ENCODE measurements around the gene PPP2R5C.

Gene PPP2R5C

GRCh38 chr14:101819251-101819990 is 57.9 kb downstream of the PPP2R5C start:
- peak; percentile 62 to 64 for DNase-seq

DNA sequence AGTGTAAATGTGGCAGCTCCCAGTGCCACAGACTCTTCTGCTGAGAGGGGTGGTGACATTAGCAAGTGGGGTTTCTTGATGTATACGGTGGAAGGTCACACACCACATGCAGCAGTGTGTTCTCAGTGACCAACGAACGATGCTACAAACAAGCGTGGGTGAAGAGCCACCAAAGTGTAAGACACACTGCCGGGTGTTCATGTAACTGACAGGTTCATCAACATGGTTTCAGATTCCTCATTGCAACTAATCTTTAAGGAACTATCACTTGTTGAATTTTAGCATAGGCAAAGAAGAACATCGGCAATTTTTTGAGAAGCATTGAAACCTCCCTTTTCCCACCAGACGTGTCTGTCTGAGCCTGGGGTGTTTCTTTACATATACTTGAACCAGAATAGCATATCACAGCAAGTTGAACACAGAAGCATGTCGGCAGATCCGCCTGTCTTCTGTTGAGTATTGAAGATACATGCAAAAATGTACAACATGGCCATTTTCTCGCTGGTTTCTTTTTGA is 58.8 kb downstream of the PPP2R5C start:
- DNase-seq = peak; percentile 30 to 59

DNA sequence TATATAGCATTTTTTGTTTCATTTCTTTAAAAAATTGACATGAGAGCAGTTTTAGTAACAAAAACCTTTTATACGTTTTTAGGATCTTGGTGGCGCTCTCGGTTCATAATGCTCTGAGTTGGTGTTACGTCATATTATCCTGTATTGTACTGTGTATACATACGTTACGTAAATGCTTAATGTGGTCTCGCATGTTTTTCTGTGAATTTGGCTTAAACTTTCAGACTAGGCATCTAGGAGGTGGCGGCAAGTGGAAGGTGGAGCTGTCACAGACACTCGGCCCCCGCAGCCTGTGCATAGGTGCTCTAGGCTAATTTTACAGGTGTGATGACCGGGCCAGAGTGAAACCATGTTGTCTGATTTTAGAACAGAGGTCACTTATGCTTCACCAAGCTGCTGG is 60.0 kb downstream of the PPP2R5C start:
- peak; percentile 25 to 60 for DNase-seq

- no peak for DNase-seq
Measured at GRCh38 chr14:101823066-101823465, 61.6 kb downstream of the PPP2R5C start.

DNA sequence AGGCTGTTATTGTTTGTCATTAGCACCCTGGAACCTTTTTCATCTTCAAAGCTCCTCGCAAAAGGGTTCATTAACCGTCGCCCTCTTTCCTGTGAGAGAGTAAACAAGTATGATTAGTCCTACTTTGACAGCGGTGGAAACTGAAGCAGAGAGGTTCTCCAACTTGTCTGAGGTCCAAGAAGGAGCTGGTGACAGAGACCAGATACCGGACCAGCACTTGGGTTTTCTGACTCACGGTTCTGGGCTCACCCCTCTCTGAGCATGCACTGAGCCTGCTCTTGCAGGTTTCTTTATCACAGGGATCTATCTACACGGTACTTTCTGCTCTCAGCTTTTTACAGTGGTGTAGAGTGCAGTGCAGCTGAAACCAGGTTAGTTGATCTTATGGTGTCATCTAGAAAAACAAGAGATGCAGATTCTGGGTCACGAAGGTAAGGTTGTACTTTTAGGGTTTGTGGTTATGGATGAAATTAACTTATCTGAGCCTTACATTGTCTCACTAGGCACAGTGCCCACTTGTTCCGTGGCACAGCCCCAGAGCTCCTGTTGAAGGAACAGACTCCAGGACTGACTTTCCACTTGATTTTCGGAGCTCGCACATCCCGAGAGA is 62.1 kb downstream of the PPP2R5C start:
- peak; percentile 74 to 80 for DNase-seq

DNA sequence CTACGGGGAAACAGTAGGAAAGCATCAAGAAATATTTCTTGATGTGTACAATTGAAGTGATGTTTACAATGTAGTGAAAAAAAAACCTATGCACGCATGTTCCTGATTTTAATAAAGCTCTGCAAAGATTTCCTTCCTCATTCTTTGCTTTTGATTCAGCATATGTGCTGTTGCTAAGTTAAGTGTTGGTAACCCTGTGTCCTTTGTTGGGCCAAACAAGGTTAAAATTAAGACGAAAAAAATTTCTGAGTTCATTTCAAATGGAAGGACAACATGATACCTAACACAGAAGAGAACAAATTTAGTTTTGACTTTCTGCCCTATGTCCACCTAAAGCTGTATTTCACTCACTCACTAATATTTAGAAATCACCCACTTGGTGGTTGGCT is 62.8 kb downstream of the PPP2R5C start:
- DNase-seq = no peak

DNA sequence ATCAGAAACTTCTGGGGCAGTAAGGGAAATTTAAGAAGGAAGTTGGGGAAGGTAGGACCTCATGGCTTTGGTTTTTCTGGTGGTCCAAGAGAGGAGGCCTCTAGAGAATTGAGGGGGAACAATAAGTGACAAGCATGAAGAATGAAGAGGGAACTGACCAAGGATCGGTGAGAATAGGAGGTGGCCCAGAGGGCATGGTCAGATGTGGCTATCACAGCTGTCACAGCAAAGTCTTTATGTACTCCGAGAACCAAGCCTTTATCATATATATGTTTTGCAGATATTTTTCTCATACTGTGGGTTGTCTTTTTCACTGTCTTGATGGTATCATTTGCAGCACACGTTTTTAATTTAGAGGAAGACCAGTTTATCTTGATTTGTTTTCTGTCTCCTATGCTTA is 64.3 kb downstream of the PPP2R5C start:
- DNase-seq = no peak

DNA sequence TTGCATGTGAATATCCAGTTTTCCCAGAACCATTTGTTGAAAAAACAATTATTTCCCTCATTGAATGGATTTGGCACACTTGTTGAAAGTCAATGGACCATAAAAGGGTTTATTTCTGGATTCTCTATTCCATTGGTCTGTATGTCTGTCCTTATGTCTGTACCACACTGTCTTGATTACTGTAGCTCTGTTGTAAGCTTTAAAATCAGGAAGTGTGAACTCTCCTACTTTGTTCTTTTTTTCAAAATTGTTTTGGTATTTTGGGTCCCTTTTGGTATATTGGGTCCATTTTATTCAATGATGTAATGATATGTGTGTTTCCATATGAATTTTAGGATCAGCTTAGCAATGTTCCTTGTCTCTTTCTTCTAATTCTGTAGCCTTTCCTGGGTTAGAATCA is 64.8 kb downstream of the PPP2R5C start:
- no peak for DNase-seq

DNA sequence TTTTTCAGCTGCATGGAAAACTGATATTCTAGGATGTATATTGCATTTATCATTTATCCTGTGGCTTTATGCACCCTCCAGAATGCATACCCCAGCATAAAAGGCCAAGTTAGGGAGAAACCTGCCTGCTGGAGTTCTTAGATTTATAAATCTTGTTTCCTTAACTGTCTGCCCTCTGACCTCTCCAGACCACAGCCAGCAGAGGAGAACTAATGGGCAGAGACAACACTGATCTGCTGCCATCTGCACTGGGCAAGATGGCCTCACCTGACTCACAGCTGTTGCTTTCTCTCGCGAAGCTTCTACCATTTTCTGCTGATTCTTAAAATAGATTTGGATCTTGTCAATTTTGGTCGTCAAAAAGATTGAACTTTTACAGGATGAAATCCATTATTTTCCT is 65.8 kb downstream of the PPP2R5C start:
- no peak for DNase-seq

DNA sequence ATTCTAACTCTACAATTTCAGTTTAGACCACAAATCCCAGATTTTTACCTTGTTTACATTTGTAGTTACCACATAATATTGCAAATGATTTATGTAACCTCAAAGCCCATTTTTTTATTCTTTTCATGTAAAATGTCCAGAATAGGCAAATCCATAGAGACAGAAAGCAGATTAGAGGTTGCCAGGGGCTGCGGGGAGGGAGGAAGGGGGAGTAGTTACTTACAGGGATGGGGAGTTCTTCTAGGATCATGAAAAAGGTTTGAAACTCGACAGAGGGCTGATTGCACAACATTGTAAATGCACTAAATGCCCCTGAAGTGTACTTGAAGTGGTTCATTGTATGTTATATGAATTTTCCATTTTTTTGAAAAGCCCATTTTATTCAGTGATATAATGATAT is 66.5 kb downstream of the PPP2R5C start:
- no peak for DNase-seq

GRCh38 chr14:101830271-101830670 is 68.8 kb downstream of the PPP2R5C start:
- no peak for DNase-seq

DNA sequence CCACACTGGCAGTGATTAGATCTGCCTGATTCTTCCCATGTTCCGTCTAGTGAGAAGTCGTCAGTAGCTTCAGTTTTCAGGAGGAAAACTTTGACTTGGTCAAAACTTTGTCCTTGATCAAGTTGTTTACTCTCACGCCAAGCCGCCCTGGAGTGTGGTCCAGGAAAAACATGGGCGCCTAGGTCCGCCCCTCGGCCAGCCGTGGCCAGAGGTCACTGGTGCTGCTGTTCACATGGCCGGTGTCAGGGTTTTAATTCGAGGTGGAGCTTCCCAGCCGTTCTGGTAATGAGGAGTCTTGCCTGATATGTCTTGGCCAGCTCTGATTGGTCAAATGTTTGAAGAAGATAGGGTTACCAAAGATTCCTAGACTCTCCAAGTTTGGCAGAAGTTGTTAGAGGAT is 71.5 kb downstream of the PPP2R5C start:
- DNase-seq = no peak

GRCh38 chr14:101834397-101834796 is 72.9 kb downstream of the PPP2R5C start:
- no peak for DNase-seq

DNA sequence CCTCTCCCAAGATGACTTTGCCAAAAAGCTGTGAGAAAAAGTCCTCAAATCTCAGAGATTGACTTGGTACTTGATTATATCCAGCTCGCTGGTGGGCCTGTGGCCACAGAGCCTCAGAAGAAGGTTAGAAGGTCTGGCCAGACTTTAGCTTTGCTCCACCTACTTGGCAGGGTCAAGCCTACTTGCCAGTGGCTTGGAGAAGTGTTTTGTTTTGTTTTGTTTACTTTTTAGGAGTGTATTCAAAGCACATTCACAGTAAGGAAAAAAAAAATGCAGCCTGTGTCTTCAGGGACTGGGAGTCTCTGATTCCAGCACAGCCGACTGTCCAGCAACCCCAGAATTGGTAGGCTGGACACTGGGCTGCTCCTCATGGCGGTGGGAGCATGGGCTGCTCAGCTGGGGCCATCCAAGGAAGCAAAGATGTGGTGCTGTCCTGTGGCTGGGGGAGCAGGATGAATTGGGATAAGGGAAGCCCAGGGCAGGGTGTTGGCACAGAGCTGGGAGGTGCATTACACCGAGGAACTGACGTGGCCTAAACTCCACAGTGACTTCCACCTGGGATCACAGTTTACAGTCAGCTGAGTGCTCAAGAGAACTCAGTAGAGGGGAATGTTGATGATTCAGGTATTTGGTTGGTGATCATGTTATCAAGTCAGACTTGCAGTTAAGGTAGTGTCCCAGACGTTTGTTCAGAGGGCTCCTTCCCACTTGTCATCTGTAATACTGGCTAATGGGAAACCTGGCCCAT is 73.5 kb downstream of the PPP2R5C start:
- no peak for DNase-seq

GRCh38 chr14:101835566-101835965 is 74.1 kb downstream of the PPP2R5C start:
- DNase-seq = no peak

DNA sequence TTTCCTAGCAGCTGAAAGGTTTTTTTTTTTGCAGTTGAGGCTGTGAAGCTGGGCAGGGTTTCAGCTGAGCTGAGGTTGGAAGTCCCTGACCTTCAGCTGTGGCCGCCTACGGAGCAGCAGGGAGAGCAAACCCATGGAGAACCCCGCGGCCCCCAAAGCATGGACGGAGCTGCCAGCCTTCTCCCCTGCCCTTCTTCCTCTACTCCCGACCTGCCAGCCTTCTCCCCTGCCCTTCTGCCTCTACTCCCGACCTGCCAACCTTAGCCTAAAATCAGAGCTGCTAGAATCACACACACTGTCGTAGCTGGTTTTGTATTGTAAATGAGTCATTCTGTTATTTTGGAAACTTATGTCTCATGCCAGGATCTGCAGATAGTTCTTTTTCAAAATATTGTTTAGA is 74.6 kb downstream of the PPP2R5C start:
- no peak for DNase-seq

- DNase-seq = no peak
Measured at GRCh38 chr14:101838476-101838875, 77.0 kb downstream of the PPP2R5C start.

DNA sequence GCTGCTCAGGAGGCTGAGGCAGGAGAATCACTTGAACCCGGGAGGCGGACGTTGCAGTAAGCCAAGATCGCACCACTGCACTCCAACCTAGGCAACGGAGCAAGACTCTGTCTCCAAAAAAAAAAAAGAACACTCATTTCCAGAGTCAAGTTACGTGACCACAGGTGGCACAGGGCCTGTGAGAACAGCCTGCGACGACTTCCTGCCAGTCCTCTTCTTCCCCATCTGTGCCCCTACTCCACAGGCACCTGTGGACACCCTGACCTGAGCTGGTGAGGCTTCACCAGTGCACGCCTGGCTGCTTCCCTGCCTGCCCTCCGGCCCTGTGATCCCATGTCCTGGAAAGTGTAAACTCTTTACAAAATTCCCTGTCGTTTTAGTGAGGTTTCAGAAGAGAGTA is 77.7 kb downstream of the PPP2R5C start:
- DNase-seq = no peak

- no peak for DNase-seq
Measured at GRCh38 chr14:101839661-101840060, 78.2 kb downstream of the PPP2R5C start.

DNA sequence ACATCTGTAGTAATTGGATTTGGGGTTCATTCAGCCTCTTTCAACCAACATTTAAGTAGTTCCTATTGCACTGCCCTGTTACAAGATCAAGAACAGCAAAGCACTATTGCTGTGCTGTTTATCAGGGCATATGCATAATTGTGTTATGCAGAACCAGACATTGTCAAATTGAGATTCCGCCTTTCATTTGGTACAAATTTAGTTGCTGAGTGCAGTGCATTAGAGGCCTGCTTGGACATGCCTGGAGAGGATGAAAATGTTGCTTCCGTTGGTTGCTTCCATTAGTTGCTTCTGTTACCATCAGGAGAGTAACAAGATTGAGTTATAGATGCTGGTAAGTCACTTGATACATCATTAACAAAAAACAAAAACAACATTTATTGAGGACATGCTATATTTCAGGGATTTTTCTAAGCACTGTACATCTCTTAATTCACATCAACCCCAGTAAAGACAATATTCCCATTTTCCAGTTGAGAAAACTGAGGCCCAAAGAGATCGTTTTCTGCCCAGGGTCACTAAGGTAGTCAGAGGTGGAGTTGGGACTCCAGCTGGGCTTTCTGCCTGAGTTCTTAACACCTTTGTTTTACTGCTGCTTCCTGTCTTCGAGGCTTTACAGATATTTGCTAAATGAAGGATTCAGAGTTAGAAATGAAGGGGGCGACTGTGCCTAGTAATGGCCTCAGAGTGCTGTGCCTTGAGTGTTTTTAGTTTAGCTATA is 79.3 kb downstream of the PPP2R5C start:
- DNase-seq = no peak

DNA sequence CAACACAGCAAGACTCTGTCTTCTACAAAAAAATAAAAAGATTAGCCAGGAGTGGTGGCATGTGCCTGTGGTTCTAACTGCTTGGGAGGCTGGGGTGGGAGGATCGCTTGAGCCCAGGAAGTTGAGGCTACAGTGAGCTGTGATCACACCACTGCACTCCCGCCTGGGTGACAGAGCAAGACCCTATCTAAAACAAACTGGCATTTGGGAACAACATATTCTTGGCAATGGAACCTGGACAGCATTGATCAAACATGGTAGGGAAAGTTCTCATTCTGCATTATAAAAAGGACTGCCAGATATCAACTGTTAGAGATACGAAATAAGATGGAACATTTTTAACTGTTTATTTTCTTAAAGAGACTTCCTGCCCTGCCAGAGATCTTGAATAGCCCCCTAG is 81.5 kb downstream of the PPP2R5C start:
- no peak for DNase-seq

DNA sequence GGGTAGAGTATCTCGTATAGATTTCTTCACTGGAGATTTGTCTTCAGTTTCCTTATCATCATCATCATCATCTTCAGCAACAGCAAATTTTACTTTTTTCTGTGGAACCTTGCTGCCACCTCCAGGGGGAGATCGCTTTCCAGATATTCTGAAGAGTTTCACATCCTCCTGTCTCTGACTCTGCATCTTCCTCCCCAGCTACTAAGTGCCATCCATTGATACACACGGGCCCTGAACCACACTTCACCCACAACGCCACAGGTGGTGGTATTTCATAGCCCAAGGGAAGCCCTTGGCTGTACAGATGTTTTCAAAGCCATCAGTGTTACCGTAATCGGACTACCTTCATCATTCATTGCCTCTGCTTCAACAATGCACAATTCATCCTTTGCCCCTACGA is 82.2 kb downstream of the PPP2R5C start:
- DNase-seq = peak; percentile 53 to 58

- DNase-seq = no peak
Measured at GRCh38 chr14:101844219-101844618, 82.7 kb downstream of the PPP2R5C start.
